HG02973 (cell line): ENCODE measurements around the gene FGD5.
A peak's percentile ranks its signal among the peaks of the same experiment; 100 is the strongest.

Source experiments
- ATAC-seq: cut with Tn5 transposase; IDR thresholded peaks from one replicate; pipeline ENCODE4 v1.9.1; 2021; ENCODE audit warnings: moderate library complexity; ENCODE audit not compliant: unreplicated experiment

The FGD5 gene

GRCh38 chr3:14959359-14959943, 140.7 kb downstream of the FGD5 start:
- ATAC-seq: peak; percentile 44

- ATAC-seq: no peak
Measured at GRCh38 chr3:14962762-14963161, 144.0 kb downstream of the FGD5 start.

- no peak for ATAC-seq
Measured at GRCh38 chr3:14967285-14967684, 148.5 kb downstream of the FGD5 start.

DNA sequence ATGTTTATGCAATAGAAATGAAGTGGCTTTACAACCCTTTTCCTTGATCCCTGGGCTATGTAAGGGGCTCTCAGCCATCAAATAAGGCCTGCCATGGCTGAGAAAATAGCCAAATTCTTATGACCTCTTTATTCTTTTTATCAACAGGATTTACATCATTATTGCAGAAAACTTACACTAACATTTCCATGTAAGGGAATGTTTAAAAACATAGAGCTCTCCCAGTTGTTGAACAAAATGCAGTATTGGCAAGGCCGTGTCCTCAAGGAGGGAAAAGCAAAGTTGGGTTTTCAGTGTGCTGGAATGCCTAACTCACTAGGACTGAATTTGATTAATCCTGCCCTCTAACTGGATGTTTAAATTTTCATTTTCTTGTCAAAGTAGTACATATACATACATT, 150.9 kb downstream of the FGD5 start:
- no peak for ATAC-seq

DNA sequence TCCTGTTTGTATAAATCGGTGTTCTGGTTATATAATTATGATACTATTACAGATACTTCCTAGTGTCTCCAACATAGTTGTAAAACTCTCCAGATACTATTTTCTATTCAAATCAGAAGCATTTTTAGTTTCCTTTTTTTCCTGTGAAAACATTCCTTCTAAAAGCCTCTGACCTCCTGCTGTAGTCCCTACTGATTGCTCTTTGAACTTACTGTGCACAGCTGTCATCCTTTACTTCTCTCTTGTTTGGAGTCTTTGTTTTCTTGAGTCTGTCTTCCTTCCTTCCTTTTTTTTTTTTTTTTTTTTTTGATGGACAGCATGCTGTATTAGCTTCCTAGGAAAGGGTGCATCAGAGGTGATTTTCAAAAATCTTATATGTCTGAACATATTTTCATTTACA, 157.6 kb downstream of the FGD5 start:
- ATAC-seq: no peak

DNA sequence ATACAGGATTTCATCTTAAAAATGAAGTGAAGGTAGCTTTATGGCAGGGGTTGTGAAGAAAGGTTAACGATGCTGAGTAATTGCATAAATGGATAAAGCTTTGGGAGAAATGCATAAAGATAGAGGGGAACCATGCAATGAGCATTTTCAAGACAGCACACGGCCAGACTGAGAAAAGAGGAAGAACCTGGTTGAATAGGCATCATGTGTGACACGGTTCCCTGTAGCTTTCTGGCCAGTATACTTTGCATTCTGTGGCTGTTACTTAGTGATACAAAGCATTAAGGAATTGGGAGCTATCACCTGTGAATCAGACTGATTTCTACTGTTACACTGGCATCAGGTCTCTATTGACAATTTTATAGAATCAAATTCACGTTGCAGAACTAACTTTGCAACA, 161.9 kb downstream of the FGD5 start:
- no peak for ATAC-seq
